Right hindlimb (tissue), 1 donor: ENCODE measurements around the gene LZIC.
A peak's percentile ranks its signal among the peaks of the same experiment; 100 is the strongest.
"Not testable (repeated sequence)": the region's sequence is repeated elsewhere in the genome, so short reads cannot be mapped to it uniquely, and the experiment has no call there.

Experiments used
- DNase-seq: peaks from one replicate; pipeline ENCODE4 v3.0.0-alpha.2; 2018

The LZIC gene

DNA sequence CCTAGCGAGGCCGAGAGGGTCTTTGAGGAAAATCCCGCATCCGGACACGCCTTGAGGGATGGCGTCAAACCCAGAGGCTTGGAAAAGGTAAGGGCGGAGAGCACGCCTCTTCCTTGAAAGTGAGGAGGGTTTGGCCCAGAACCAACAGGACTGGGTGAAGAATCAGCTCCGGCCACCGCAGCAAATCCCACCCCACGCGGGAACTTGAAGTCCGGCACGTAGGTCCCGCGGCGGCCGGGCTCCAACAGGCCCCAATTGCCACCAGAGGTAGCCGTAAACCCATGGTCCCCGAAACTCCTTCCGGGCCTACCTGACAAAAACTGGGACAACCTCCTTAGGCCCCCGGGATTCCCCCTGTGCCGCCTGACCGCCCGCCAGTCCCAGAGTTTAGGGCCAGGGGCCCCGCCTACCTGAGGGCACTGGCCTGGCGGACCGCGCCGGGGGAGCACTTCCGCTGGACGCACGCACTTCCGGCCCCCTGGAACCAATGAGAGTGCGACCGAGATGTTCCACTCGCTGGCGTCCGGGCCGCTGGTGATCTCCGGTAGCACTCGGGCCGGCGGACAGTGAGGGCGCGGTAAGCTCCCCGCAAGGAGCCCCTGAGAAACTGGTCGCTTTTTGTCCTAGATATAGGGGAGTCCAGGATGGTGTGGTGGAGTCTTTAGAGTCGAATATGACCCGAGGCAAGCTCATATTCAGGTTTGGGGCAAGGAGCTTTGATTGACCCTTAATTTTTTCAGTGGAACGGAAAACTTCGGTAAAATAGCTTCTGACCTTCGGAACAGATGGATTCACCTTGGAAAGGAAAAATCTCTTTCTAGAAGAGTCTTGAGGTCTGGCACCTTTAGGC, at the start of gene LZIC, which contains the start of gene NMNAT1:
Gene LZIC (minus strand): TSS at position 453 of the 850 bp plus-strand sequence. CDS start 6,772 bp downstream, outside the sequence.
Gene NMNAT1 (plus strand): TSS at position 537 of the 850 bp plus-strand sequence. CDS start 28,599 bp downstream, outside the sequence.
- peak; percentile 94 for DNase-seq

GRCh38 chr1:9992910-9993309, 49.7 kb upstream of the LZIC start:
- DNase-seq = no peak

- DNase-seq = no peak
These were observed 47.8 kb upstream of the LZIC start for GRCh38 chr1:9990944-9991343.

DNA sequence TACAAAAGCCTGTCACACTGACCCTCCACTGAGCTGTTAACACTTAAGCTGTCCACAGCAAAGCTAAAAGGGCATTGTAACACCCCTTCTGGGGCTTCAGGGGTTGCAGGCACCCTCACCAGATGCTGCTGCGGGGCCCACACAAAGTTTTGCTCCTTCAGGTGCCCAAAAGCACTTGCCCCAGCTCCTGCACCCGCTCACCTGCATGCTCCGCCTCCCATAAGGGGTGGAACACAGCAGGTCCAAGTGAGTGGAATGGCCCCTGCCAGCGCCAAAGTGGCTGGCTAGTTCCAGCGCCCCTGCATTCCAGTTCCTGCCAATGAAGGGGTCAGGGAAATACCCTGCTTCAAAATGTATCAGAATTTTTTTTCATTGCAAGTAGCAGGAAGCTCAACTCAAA, 46.6 kb upstream of the LZIC start:
- DNase-seq = no peak

DNA sequence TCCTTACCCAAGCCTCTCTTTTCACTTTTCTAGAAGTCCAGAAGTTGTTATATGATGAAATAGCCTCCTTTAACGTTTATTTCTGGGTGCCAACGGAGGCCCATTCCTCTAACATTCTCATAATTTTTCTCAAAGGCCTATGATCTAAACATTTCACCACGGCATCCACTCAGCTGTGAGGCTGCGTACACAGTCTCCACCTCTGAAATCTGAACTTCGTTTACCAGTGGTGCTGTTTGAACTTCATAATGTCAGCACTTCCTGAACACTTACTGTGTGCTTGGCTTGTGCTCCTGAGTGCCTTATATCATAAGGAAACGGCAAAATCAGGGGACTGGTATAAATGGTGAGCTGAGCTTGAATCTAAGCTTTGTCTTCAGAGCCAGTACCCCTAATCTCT, 41.8 kb upstream of the LZIC start:
- no peak for DNase-seq

- no peak for DNase-seq
These were observed 41.1 kb upstream of the LZIC start for GRCh38 chr1:9984253-9984652.

DNA sequence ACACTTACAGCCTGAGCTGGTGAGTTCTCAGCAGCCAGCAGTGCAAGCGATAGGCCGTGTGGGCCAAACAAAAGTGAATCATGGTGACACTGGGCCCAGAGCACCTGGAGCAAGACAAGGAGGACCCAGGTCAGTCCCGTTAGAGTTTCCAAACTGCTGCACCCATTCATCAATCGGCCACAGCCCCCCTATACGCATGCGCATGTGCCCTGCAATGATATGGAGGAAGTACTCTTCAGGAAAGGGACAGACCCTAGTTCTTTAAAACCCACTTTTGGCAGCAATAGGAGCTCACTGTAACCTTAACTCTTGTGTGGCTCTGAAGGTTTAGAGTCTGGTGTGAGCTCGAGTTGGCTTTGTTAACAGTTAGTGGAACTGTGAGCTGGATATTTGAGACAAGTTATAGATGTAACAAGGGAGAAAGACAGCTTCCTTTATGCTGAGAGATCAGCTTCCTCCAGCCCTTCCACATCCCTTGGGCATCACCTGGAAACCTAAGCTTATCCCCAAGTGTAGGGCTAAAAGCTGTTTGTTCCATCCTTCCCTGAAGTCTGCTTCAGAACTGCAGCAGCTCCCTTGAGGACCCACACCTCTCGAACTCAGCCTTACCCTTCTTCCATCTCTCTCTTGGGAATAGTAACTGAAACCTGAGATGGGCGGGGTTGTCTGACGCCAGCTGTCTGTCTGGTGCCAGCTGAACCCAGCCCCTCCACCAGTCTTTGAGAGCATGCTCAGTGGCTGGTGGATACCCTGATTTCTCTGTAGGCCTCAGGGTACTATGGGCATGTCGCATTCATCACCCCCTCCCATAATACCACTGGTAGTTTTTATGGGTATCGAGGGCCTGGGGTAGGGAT, 17.7 kb upstream of the LZIC start:
- peak; percentile 53 for DNase-seq

DNA sequence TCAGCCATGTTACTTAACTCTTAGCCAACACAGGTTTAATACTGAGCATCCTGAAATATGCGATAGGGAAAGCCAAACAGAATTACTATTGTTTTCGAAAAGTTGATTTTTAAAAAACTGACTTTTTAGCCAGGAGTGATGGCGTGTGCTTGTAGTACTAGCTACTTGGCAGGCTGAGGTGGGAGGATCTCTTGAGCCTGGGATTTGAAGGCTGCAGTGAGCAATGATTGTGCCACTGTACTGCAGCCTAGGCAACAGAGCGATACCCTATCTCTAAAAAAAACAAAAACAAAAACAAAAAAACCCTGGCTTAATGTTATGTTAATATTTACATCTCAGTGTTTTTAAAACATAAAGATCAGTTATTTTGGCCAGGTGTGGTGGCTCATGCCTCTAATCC, 16.8 kb upstream of the LZIC start:
- DNase-seq = no peak

GRCh38 chr1:9957726-9958125, 14.5 kb upstream of the LZIC start:
- DNase-seq = no peak

DNA sequence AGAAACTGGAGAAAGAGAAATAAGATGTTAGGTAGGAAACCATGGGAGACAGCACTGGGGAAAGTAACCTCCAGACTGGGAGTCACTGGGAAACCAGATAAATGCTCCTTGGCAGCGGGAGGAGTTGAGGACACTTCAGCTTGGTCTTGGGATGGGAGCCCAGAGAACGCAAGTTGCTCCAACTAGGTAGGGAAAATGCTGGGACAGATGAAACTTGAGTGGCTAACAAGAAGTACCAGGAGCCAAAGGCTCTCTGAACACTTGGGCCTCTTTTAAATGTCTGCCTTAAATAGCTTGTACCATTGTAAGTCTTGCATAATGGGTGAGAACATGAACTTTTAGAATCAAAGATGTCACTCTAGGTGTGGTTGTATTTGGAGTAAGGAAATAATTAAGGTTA, 3.1 kb upstream of the LZIC start:
- no peak for DNase-seq

DNA sequence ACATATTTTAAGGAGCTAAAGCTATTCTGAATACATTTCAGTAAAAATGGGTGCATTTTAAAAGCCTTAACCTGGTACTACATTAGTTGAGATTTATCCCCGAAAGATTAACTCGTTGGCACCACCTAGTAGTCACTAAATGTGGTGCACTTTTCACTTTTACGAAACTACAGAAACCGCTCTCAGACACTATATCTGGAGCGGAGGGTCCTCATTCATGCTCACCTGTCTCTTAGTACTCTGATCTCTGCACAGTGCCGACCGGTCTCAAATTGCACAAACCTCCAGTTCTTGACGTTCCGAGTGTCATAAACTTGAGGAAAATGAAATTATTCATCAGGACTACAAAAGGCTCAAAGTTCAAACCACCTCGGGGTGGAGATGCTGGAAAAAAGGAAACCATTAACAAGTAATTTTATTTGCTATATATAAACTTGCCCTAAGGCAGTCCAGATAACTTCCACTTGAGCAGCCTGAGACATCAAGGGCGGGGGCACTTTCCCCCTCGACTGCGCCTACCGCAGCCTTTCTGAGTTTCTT, 722 bp downstream of the LZIC start:
- peak; percentile 25 for DNase-seq

DNA sequence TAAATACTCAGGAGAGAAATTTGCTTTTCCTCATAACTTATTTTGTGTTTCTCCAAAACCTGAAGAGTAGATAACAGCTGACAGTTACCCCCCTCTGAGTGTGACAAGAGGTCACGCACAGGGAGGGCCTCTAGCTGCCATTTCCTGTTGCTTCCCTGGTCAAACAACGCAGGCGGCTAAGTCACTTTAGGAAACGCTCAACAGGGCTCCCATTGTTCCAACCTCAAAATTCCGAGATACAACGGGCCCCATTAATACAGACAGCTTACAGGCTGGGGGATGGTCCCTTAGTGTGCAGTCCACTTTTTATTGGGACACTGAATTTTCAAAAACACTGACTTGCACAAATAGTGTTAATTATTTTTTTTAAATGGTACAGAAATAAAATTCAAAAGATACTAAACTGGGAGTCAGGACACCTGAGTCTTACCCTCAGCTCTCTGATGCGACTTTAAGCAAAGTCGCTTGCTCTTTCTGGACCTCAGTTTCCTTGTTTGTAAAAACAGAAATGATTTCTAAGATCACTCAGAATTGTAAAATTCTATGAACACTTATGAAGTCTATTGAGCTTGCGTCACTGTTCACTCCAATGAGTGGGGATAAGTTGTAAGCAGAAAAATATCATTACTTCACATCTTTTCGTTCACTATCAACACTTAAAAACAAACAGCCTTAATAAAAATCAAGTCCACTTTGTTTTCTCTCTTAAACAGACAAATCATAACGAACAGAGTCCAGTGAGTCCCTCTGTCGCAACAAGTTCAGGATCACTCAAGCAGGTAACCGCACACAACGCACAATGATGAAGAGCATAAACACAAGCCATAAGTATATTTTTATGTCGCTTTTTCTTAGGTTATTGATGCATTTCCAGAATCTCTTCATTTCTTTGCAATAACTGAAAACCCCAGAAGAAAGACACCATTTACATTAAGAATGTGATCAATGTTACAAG, 13.5 kb downstream of the LZIC start:
- DNase-seq = no peak

GRCh38 chr1:9927259-9927658, 15.9 kb downstream of the LZIC start:
- no peak for DNase-seq

DNA sequence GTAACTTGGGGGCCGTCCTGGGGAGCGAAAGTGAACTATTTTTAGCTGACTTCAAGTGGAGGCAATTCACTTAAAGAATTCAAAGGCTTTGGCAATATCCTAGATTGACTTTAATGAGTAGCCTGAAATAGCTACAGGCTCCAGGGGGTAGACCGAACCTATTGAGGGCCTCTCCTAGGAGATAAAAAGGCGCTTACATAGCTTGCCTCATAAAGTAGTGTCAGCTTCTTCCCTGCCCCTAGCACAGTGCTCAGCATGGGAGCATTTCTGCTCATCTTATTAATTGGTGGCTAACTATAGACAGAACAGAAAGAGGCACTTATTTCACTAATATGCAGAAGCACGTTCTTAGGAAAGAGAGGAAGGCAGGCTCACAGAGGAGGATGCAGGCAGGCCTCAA, 20.8 kb downstream of the LZIC start:
- DNase-seq = no peak

DNA sequence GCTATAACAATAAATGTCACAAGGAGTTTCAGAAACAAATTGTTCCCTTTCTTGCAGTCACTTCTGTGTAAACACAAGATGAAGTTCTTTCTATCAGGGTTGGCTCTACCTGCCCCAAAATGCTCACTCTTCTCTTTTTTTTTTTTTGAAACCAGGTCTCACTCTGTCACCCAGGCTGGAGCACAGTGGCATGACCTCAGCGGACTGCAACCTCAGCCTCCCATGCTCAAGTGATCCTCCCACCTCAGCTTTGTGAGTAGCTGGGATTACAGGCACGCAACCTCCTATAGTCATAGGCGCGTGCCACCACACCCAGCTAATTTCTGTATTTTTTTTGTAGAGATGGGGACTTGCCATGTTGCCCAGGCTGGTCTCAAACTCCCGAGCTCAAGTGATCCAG, 22.6 kb downstream of the LZIC start:
- no peak for DNase-seq

DNA sequence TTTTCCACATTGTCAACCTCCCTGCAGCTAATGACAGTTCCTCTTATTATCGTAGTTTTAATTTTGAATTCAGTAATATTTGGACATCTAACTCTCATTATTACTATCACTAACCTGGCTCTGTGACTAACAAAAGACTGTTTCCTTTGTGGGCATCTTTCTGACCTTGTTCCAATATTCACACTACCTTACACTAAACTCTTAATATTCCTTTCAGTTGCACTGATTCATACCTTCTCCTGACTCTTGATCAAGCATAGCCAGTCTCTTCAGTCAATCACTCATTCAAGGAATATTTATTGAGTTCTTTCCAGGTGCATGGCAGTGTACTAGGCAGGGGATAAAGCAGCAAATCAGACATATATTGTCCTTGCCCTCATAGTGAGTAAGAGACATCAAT, 25.3 kb downstream of the LZIC start:
- no peak for DNase-seq

- DNase-seq = not testable (repeated sequence)
These were observed 25.7 kb downstream of the LZIC start for GRCh38 chr1:9917495-9917894.

DNA sequence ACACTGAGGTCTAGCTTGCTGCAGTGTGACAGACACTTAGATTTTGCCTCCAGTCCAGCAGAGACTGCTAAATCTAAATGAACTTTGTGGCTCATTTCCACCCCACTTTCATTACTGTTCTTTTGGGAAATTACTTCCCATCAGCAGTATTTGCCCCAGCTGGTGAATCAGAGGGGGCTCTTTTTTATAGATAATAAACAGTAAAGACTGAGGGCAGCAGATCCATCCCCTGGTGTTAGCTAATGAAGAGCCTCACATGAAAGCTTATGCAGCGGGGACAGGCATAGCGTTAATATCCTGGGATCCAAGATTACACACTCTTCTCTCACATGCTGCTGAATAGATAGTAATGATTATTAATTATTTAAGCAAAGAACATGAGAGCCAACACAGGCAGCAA, 26.7 kb downstream of the LZIC start:
- no peak for DNase-seq

GRCh38 chr1:9914610-9914937, 28.6 kb downstream of the LZIC start:
- no peak for DNase-seq

DNA sequence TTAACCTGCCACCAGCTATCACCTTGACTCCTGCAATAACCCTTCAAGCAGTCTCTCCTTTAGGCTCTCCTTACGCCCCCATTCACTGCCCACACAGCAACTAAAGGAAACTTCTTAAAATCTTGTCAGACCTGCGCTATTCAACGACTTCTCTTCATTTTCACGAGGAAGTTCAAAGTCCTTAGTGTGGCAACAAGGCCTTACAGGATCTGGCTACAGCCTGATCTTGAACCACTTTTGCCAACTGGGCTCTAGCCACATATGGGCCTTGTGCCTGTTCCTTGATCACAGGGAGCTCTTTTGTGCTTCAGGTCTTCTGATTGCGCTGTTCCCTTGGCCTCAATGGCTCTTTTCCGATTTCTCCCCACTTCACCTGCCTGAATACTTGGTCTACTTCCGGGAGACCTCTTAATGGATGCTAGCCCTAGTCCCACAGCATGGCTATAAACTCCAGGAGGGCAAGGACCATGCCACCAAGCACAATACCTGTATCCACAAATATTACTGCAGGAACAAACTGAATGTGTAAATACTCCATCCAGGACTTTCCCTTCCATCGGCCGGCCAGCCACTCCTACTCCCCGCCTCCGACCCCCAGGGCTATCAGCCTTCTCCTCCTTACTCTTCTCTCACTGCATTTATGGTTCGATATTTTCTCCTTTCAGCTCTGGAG, 30.8 kb downstream of the LZIC start:
- DNase-seq = no peak

DNA sequence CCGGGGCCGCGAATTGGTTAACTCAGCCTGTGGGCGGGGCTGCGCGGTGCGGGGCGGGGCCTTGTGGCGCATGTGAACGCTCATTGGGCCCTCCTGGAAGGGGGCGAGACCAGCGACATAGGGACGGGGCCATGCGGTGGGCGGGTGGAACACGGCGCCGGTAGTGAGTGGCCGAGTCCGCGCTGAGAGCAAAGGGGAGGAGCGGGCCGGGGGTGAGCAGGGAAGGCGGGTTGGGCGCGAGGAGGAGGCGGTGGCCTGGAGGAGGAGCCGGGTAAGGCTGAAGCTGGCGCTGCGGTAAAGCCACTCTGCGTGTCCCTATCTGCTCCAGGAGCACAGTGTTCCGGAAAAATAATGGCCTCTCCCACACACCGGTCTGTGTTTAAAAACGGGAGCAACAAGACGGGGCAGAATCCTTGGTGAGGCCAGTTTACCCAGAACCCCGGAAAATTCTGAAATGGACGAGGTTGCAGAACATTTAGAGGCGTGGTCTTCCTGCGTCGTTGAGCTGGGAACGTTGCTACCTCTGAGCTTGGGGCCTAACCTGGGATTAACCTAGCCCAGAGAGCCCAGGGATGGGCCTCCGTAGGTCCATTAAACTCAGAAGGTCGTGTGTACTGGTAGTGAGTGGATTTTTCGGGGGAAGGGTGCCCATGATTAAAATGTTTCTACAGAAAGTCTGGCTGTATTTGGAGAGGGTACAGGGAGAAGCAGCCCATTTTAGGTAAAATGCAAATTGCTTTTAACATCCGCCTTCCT, 32.6 kb downstream of the LZIC start:
- peak; percentile 100 for DNase-seq
